ENCODE results near the gene ZNF536. TPM values are rescaled to one million over a fixed set of nuclear protein-coding genes. Genes with fewer than 3 reads are reported as not detected.

The ZNF536 gene
- total and polyA plus RNA-seq, 2 donors (not counting 3 experiments of a cell fraction or from before 2014, with no cell fraction given), result not detected

- FAIRE-seq, result no peak
- Histone ChIP-seq H3K79me2 (ENCODE audit: control insufficient read depth, insufficient read depth, low read length) (no peaks in the 10 kb centered on the region), H3K4me3 (replicated peaks in 1 of 3; ENCODE audit: insufficient read depth in 1 of 3, low read depth in 1 of 3, low read length in 3 of 3) (no peak overlapping the region), H3K4me1 (ENCODE audit: control insufficient read depth, extremely low read depth, insufficient read depth, low read length) (no peaks in the 10 kb centered on the region), H4K20me1 (replicated peaks; ENCODE audit: control insufficient read depth, extremely low read depth, insufficient read depth, low read length) (no peaks in the 10 kb centered on the region), H2AFZ (ENCODE audit: low read depth, low read length) (no peak overlapping the region), H3K4me2 (ENCODE audit: insufficient read depth, low read length) (no peak overlapping the region), H3K36me3 (ENCODE audit: control insufficient read depth in 2 of 2, extremely low read depth in 1 of 2, insufficient read depth in 2 of 2, low read length in 2 of 2) (no peaks in the 10 kb centered on the region), H3K9me3 (replicated peaks; ENCODE audit: control insufficient read depth, insufficient read depth, low read length) (peaks cover 4% of the 10 kb centered on the region), H3K9ac (replicated peaks; ENCODE audit: extremely low read depth, insufficient read depth, low read length) (no peak overlapping the region), H3K27me3 (ENCODE audit: control insufficient read depth in 2 of 2, insufficient read depth in 2 of 2, low read length in 2 of 2) (no peaks in the 10 kb centered on the region), H3K27ac (ENCODE audit: insufficient read depth, low read depth, low read length) (no peak overlapping the region), H3K9me1 (replicated peaks; ENCODE audit: control insufficient read depth, extremely low read depth, insufficient read depth, low read length) (no peaks in the 10 kb centered on the region)
- intact Hi-C loops (cut with micrococcal nuclease) (no loop called here), dilution Hi-C loops (cut with MboI; ENCODE audit: extremely low pct_ligation_motif_present, low sequenced_read_pairs) (no loop called here)
- BruUV-seq (replicated peaks), result no TSS peak
- ChIA-PET CTCF (no interaction called here), POLR2A (no interaction called here)
- no peak for TF ChIP-seq POLR2AphosphoS5 (IDR thresholded peaks at IDR 0.05; ENCODE audit: insufficient read depth, low read depth, low read length)
- TF ChIP-seq MAX (IDR thresholded peaks at IDR 0.05; ENCODE audit: insufficient read depth, insufficient read length), result no peak
- TF ChIP-seq JUN (IDR thresholded peaks at IDR 0.05; ENCODE audit: borderline replicate concordance, insufficient read depth, insufficient read length, low read depth), result no peak
- no peak for TF ChIP-seq EZH2 (IDR thresholded peaks at IDR 0.05; ENCODE audit: borderline replicate concordance, low read depth, low read length, severe bottlenecking)
- no peak for TF ChIP-seq POLR2A (IDR thresholded peaks at IDR 0.05; ENCODE audit: low read depth, low read length)
- no peak for TF ChIP-seq FOS (IDR thresholded peaks at IDR 0.05; ENCODE audit: borderline replicate concordance, insufficient read depth, low read length)
- no peak for TF ChIP-seq GATA2 (IDR thresholded peaks at IDR 0.05; ENCODE audit: insufficient read depth, insufficient read length, low read depth, low read length)
- TF ChIP-seq MYC (IDR thresholded peaks at IDR 0.05; ENCODE audit: low read depth, low read length), result no peak
- no peak for DNase-seq (ENCODE audit: low read depth, low spot score)
Observed at GRCh38 chr19:30549151-30549550, 177.0 kb downstream of the ZNF536 start.

GRCh38 chr19:30551271-30551670, 179.1 kb downstream of the ZNF536 start:
- FAIRE-seq (no peak), DNase-seq (ENCODE audit: low read depth, low spot score) (no peak)
- intact Hi-C loops (cut with micrococcal nuclease), result no loop called here
- BruUV-seq (replicated peaks), result no TSS peak
- no peak overlapping the region for H3K4me2 ChIP-seq (ENCODE audit: insufficient read depth, low read length)
- no peaks in the 10 kb centered on the region for H3K4me1 ChIP-seq (ENCODE audit: control insufficient read depth, extremely low read depth, insufficient read depth, low read length)
- no peak overlapping the region for H3K4me3 ChIP-seq (replicated peaks in 1 of 3; ENCODE audit: insufficient read depth in 1 of 3, low read depth in 1 of 3, low read length in 3 of 3)
- H3K79me2 ChIP-seq (ENCODE audit: control insufficient read depth, insufficient read depth, low read length), result no peaks in the 10 kb centered on the region
- ChIA-PET CTCF (no interaction called here), POLR2A (no interaction called here)
- dilution Hi-C loops (cut with MboI; ENCODE audit: extremely low pct_ligation_motif_present, low sequenced_read_pairs), result no loop called here
- TF ChIP-seq CTCF (IDR thresholded peaks at IDR 0.05; ENCODE audit: extremely low read depth in 1 of 2, insufficient read depth in 1 of 2, low read depth in 1 of 2, low read length in 2 of 2) (no peak), GATA2 (IDR thresholded peaks at IDR 0.05; ENCODE audit: insufficient read depth, insufficient read length, low read depth, low read length) (no peak), POLR2A (IDR thresholded peaks at IDR 0.05; ENCODE audit: low read depth, low read length) (no peak), EZH2 (IDR thresholded peaks at IDR 0.05; ENCODE audit: borderline replicate concordance, low read depth, low read length, severe bottlenecking) (no peak), MAX (IDR thresholded peaks at IDR 0.05; ENCODE audit: insufficient read depth, insufficient read length) (no peak), FOS (IDR thresholded peaks at IDR 0.05; ENCODE audit: borderline replicate concordance, insufficient read depth, low read length) (no peak), MYC (IDR thresholded peaks at IDR 0.05; ENCODE audit: low read depth, low read length) (no peak), JUN (IDR thresholded peaks at IDR 0.05; ENCODE audit: borderline replicate concordance, insufficient read depth, insufficient read length, low read depth) (no peak), POLR2AphosphoS5 (IDR thresholded peaks at IDR 0.05; ENCODE audit: insufficient read depth, low read depth, low read length) (no peak)
- H3K9me1 ChIP-seq (replicated peaks; ENCODE audit: control insufficient read depth, extremely low read depth, insufficient read depth, low read length), result no peaks in the 10 kb centered on the region
- peaks cover 3% of the 10 kb centered on the region for H3K9me3 ChIP-seq (replicated peaks; ENCODE audit: control insufficient read depth, insufficient read depth, low read length)
- no peak overlapping the region for H2AFZ ChIP-seq (ENCODE audit: low read depth, low read length)
- no peaks in the 10 kb centered on the region for H4K20me1 ChIP-seq (replicated peaks; ENCODE audit: control insufficient read depth, extremely low read depth, insufficient read depth, low read length)
- no peaks in the 10 kb centered on the region for H3K36me3 ChIP-seq (ENCODE audit: control insufficient read depth in 2 of 2, extremely low read depth in 1 of 2, insufficient read depth in 2 of 2, low read length in 2 of 2)
- H3K27me3 ChIP-seq (ENCODE audit: control insufficient read depth in 2 of 2, insufficient read depth in 2 of 2, low read length in 2 of 2), result no peaks in the 10 kb centered on the region
- no peak overlapping the region for H3K27ac ChIP-seq (ENCODE audit: insufficient read depth, low read depth, low read length)
- no peak overlapping the region for H3K9ac ChIP-seq (replicated peaks; ENCODE audit: extremely low read depth, insufficient read depth, low read length)
